Esophagus squamous epithelium (tissue), 4 donors: ENCODE measurements around the gene TBC1D2B.

Source experiments
- POLR2A ChIP-seq, 4 donors: fragments of 450-650 bp; IDR thresholded peaks; one replicate each; pipeline ENCODE4 v1.6.1; 2017; ENCODE audit warnings: antibody characterized with exemption in 4 of 4, mild to moderate bottlenecking in 4 of 4, moderate library complexity in 3 of 4
- TF ChIP-seq, protein P1 (sequence below), 6 experiments: fragments of 450-650 bp in 4 of 6; fragments of 200-600 bp in 2 of 6; sonication (generic) in 2 of 6; IDR thresholded peaks; one replicate each; pipeline ENCODE4 v1.5.1; 2016 to 2019; ENCODE audit warnings: antibody characterized with exemption in 6 of 6, mild to moderate bottlenecking in 4 of 6, moderate library complexity in 4 of 6

GRCh38 chr15:78057803-78058202 lies 19.7 kb downstream of the TBC1D2B start:
- TF ChIP-seq, protein P1, sequence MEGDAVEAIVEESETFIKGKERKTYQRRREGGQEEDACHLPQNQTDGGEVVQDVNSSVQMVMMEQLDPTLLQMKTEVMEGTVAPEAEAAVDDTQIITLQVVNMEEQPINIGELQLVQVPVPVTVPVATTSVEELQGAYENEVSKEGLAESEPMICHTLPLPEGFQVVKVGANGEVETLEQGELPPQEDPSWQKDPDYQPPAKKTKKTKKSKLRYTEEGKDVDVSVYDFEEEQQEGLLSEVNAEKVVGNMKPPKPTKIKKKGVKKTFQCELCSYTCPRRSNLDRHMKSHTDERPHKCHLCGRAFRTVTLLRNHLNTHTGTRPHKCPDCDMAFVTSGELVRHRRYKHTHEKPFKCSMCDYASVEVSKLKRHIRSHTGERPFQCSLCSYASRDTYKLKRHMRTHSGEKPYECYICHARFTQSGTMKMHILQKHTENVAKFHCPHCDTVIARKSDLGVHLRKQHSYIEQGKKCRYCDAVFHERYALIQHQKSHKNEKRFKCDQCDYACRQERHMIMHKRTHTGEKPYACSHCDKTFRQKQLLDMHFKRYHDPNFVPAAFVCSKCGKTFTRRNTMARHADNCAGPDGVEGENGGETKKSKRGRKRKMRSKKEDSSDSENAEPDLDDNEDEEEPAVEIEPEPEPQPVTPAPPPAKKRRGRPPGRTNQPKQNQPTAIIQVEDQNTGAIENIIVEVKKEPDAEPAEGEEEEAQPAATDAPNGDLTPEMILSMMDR (IDR thresholded peaks at IDR 0.05): no peak
- TF ChIP-seq POLR2A (IDR thresholded peaks at IDR 0.05): no peak
